Measurements from ENCODE around the gene PPM1L.
"Not testable (repeated sequence)": the region's sequence is repeated elsewhere in the genome, so short reads cannot be mapped to it uniquely, and the experiment has no call there.

The PPM1L gene
- 12.3 to 16.9 reads per million in 2 donors for total RNA-seq

- DNase-seq: peak; percentile 61
These were observed at the start of gene PPM1L for GRCh38 chr3:160755776-160756304. Gene PPM1L, plus strand, starts transcription at chr3:160756231.

GRCh38 chr3:160707187-160707794, 48.7 kb upstream of the PPM1L start:
- no peak for DNase-seq

DNA sequence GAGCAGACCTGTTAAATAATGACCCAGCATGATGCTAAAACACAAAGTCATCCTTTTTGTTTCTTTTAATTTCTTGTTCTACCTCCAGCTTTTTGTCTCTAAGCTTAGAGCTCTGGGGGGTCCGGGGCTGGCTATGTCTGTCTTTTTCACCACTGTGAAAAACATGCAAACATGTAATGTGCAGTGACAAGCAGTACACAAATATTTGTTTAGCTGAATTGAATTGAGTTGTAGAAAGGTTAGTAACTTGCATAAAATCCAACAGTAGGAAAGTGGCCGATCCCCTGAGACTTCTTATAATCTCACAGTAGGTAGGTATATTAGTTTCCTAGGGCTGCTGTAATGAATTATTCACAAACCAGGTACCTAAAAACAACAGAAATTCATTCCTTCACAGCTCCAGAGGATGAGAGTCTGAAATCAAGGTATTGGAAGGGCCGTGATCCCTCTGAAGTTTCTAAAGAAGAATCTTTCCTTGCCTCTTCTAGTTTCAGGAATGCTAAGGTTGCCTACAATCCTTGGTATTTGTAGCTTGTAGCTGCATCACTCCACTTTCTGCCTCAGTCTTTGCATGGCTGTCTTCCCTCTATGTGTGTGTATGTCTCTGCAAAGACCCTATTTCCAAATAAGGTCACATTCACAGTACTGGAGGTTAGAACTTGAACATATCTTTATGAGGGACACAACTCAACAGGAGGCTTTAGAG, 46.4 kb upstream of the PPM1L start:
- no peak for DNase-seq

DNA sequence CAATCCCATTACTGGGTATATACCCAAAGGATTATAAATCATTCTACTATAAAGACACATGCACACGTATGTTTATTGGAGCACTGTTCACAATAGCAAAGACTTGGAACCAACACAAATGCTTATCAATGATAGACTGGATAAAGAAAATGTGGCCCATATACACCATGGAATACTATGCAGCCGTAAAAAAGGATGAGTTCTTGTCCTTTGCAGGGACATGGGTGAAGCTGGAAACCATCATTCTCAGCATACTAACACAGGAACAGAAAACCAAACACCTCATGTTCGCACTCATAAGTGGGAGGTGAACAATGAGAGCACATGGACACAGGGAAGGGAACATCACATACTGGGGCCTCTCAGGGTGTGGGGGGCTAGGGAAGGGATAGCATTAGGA, 42.9 kb upstream of the PPM1L start:
- not testable (repeated sequence) for DNase-seq

DNA sequence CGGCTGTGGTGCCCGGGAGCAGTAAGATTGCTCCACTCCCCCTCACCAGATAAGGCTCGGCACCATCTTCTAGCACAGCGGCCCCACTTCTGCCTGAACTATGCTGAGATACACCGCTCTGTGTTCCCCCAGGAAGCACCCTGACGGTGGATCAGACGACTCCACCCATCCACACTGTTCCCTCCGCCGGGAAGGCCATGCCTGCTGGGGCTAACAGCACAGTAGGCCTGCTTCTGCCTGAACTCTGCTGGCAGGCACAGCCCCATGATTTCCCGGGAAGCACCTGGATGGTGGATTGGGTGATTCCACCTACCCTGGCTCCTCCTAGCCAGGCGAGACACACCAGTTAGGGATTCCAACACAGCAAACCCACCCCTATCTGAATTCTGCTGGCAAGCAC, 36.3 kb upstream of the PPM1L start:
- no peak for DNase-seq

- DNase-seq: no peak
These were observed 35.8 kb upstream of the PPM1L start for GRCh38 chr3:160720123-160720746.

DNA sequence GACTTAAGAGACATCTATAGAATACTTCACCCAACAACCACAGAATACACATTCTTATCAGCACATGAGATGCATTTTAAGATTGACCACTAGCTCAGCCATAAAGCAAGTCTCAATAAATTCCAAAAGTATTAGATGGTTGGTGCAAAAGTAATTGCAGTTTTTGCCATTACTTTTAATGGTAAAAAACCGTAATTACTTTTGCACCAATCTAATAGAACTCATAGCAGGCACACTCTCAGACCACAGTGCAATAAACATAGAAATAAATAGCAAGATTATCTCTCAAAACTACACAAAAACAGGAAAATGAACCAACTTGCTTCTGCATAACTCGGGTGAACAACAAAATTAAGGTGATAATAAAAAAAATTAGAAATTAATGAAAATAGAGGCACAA, 33.7 kb upstream of the PPM1L start:
- DNase-seq: no peak

DNA sequence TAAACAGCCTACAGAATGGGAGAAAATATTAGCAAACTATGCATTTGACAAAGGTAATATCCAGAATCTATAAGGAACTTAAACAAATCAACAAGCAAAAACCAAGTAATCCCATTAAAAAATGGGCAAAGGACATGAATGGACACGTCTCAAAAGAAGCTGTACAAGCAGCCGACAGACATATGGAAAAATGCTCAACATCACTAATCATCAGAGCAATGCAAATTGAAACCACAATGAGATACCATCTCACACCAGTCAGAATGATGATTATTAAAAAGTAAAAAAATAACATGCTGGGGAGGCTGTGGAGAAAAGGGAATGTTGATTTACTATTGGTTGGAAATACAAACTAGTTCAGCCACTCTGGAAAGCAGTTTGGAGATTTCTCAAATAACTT, 30.7 kb upstream of the PPM1L start:
- DNase-seq: no peak

- no peak for DNase-seq
These were observed 20.2 kb upstream of the PPM1L start for GRCh38 chr3:160735826-160736225.

DNA sequence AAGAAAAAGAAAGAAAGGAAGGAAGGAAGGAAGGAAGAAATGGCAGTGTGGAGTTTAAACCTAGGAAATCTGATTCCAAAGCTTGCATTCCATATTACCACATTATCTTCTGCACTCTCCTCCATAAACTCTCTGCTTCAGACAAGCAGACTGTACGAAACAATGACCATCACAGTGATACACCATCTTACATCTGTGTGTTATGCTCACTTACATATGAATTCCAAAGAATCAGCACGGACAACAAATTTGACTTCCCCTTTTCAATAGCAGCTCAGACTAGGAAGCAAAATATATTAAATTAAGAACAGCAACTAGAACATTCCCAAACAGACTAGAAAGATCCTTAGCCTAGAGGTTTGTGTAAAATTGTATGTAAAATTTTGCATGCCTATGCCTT, 18.0 kb upstream of the PPM1L start:
- DNase-seq: no peak

- DNase-seq: no peak
These were observed 17.0 kb upstream of the PPM1L start for GRCh38 chr3:160739079-160739478.

DNA sequence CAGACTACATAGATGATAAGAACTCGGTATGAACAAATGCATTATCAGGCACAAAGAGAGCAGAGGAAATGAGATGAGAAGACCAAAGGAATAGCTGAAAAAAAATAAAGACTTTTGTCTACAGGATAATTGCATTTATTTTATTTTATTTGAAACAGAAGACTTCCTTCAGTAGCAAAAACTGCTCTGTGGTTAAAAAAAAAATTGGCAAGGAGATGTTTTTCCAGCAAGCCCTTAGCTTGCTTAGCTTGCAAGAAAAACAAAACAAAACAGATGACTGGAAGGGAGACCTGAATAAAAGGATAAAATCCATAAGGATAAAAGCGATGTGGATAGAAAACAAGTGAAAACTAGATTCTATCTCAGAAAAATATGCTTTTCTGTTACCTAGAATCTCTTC, 9.1 kb upstream of the PPM1L start:
- no peak for DNase-seq

DNA sequence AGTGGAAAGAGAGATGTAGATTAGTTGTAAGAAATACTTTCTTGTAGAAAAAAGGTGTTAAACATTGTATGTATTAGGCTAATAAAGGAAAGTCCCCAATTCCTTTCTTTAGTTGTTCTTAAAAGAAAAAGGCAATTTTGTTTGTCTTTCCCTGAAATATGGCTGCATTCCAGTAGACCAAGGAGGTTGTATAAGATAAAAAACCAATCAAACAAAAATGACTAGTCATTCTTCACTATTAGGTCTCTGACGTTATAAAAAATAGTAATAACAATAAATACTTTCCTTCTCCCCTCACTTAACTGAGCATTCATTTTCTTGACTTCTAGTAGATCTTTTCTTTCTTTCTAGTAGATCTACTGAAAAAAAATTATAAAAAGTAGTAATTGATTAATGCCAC, 8.6 kb upstream of the PPM1L start:
- no peak for DNase-seq

DNA sequence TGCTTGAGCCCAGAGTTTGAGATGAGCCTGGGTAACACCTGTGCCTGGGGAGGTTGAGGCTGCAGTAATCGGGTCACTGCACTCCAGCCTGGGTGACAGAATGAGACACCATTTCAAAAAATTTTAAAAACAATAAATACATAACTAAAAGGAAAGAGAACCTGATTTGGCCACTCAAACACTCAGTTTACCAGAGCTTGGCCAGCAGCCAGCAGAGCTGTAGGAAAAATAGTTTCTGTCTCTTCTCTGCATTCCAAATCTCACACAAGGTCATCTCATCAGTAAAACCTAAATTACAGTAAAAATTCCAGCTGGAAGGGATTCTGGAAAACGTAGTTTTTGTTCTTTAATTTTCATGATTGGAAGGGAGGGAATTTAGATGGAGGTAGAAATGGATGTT, 7.8 kb upstream of the PPM1L start:
- no peak for DNase-seq

GRCh38 chr3:160748787-160749186, 7.2 kb upstream of the PPM1L start:
- no peak for DNase-seq

DNA sequence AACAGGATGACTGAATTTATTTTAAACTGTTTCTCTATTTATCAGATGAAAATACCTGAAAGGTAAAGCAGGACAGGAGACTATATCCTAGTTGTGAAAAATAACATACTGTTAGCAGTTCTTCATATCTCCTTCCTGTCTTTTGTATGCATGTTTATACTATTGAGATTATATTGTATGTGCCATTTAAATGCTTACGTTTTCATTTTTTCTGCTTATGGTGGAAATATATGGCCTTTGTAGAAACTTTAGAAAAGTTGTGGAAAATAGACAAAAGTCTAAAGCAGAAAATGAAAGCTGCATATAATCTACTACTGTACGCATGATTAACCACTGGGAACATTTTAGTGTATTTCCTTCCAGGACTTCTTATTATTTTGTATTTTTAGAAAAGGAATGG, 2.1 kb upstream of the PPM1L start:
- no peak for DNase-seq

- no peak for DNase-seq
These were observed 1.6 kb upstream of the PPM1L start for GRCh38 chr3:160754371-160754854.

DNA sequence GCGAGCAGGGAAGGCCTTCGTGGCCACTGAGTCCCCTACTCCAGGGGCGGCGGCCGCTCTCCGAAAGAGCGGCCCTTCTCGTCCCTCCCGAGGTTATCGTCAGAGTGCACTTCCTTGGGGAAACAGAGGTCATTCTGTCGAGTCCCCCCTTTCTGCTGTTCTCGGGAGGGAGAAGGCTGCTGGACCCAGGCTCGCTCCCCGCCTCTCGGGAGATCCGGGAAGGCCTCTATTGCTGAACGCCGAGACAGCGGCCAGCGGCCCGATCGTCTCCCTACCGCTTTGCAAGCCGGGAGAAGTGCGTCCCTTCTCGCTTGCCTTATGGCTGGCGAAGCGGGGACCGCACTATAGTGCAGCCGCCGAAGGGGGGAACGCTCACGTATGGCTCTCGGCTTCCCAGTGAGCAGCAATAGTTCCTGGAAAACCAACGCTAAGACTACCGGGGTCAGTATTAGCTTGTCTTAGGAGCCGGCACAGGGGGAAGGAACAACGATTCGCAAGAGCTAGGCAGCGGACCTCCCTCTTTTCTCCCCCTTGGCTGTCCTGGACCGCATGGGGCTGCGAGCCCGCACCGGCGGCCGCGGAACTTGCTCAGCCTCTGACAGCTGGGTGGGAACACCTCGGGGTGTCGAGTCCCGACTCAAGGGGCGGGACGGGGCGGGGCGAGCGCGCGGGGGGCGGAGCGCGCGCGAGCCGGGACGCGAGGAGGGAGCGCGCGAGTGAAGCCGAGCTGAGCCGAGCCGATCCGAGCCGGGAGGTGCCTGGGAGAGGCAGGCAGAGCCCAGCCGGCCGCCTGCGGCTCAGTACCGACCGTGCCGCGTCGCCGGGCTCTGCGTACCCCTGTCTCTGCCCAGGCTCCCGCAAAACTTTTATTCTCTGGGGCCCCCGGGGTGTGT, 930 bp upstream of the PPM1L start:
- DNase-seq: peak; percentile 88

GRCh38 chr3:160757233-160758106, 1.4 kb downstream of the PPM1L start:
- no peak for DNase-seq

DNA sequence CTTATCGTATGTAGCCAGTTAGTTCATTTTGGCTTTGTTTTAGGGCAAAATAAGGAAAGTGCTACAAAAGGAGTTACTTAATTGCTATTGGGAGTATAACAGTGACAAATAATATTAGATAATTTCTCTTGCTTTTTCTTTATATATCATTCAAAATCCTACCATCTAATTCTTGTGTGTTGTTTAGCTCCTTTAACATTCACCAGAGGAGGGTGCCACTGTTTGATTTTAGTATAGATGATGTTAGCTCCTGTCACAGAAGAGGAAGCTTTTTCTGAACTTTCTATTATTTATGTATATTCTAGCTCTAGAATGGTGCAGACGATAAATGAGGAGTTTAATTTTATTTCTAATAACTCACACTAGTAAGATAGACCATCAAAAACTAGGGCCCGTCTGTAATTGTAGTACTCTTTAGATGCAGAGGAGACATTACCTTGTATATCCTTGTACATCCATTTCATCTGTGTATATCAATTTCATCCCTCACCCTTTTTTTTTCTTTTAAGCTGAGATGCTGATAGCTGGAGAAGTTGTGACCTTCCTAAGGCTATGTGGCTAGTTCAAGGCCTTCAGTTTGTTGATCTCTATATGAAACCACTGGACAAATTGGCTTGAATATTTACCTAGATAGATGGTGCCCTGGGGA, 3.0 kb downstream of the PPM1L start:
- DNase-seq: no peak

DNA sequence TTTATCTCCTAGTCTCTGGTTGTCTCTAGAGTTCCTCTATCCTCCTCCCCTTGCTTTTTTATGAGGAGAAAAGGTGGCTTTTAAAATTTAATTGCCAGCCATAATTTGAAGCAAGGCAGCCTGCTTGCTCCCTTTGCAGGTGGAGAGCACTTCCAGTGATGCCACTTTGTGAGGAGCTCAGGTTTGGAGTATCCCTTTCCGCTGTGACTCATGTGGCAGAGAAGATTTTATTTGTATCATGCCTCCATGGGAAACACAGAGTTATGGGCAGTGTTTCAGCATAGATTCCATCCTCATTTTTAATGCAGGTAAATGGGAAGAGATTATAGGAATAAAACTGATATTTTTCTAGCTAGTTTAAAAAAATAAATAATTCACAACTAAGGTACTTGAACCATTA, 7.0 kb downstream of the PPM1L start:
- DNase-seq: no peak

Measured in activated gamma-delta T cell (primary cell).